Immature natural killer cell (primary cell): ENCODE data around the gene GCDH. TPM values are rescaled to one million over a fixed set of nuclear protein-coding genes. Genes with fewer than 3 reads are reported as not detected.

Experiments used
- DNase-seq, 3 donors: peaks; one replicate each; pipeline ENCODE4 v3.0.0; 2022; ENCODE audit warnings: mixed read lengths in 1 of 3
- H3K27ac Mint-ChIP-seq, 6 donors: one replicate each; pipeline ENCODE4 v1.8.0; 2020; ENCODE audit warnings: mixed read lengths in 6 of 6, mild to moderate bottlenecking in 5 of 6, inconsistent platforms in 4 of 6, moderate library complexity in 3 of 6
- H3K27me3 Mint-ChIP-seq, 3 donors: one replicate each; pipeline ENCODE4 v1.8.0; 2020 to 2021; ENCODE audit warnings: low read depth in 3 of 3, mild to moderate bottlenecking in 3 of 3, mixed read lengths in 3 of 3, moderate library complexity in 3 of 3, inconsistent platforms in 1 of 3
- H3K36me3 Mint-ChIP-seq, 3 donors: one replicate each; pipeline ENCODE4 v1.8.0; 2020; ENCODE audit warnings: mixed read lengths in 3 of 3, inconsistent platforms in 2 of 3, mild to moderate bottlenecking in 2 of 3
- H3K4me1 Mint-ChIP-seq, 2 donors: one replicate each; pipeline ENCODE4 v1.8.0; 2020; ENCODE audit warnings: inconsistent platforms in 2 of 2, mild to moderate bottlenecking in 2 of 2, mixed read lengths in 2 of 2, moderate library complexity in 1 of 2
- H3K4me3 Mint-ChIP-seq, 5 donors: one replicate each; pipeline ENCODE4 v1.8.0; 2020; ENCODE audit warnings: mild to moderate bottlenecking in 5 of 5, mixed read lengths in 5 of 5, inconsistent platforms in 3 of 5, moderate library complexity in 3 of 5
- H3K9me3 Mint-ChIP-seq, 6 donors: one replicate each; pipeline ENCODE4 v1.8.0; 2020; ENCODE audit warnings: mild to moderate bottlenecking in 6 of 6, mixed read lengths in 6 of 6, inconsistent platforms in 4 of 6, moderate library complexity in 3 of 6
- polyA plus RNA-seq, 3 donors: library from polyadenylated mRNA; unstranded; fragments of 300-500 nt; fragmentation: Illumina TruSeq; gene quantifications; one replicate each; pipeline ENCODE4 v1.2.3, GENCODE V29; 2021

The GCDH gene
- polyA plus RNA-seq, 3 donors from 2014 or later = 17.0 to 21.6 (median 18.4) TPM

- peaks cover 24 to 31% of the 10 kb centered on the region in 2 donors for H3K4me1 Mint-ChIP-seq
- peak in 2 of 3 donors; percentile 44 to 46 for DNase-seq
- H3K27ac Mint-ChIP-seq = peak overlapping the region; percentile 79 to 94 (median 90)
- no peaks in the 10 kb centered on the region for H3K9me3 Mint-ChIP-seq
- H3K36me3 Mint-ChIP-seq = peaks cover 4 to 12% (median 4%) of the 10 kb centered on the region in 3 donors
- H3K27me3 Mint-ChIP-seq = peaks cover 0 to 3% (median 2%) of the 10 kb centered on the region in 3 donors
- peak overlapping the region; percentile 95 to 98 (median 96) for H3K4me3 Mint-ChIP-seq
Measured at GRCh38 chr19:12932392-12933286, 41.7 kb downstream of the GCDH start.

GRCh38 chr19:12933287-12934072 lies 42.5 kb downstream of the GCDH start, which contains the start of gene FARSA:
TSS of gene FARSA (minus strand) at chr19:12933711. CDS start at chr19:12933696, 15 bp downstream.
- Mint-ChIP-seq H3K27me3 (peaks cover 4 to 12% (median 9%) of the 10 kb centered on the region in 3 donors), H3K36me3 (peaks cover 4 to 8% (median 4%) of the 10 kb centered on the region in 3 donors), H3K4me3 (peak within 1 kb of the TSS; percentile 95 to 98 (median 96)), H3K4me1 (peaks cover 31 to 38% of the 10 kb centered on the region in 2 donors), H3K27ac (peak within 1 kb of the TSS; percentile 79 to 94 (median 90)), H3K9me3 (no peaks in the 10 kb centered on the region)
- DNase-seq = peak; percentile 81 to 85 (median 85)

DNA sequence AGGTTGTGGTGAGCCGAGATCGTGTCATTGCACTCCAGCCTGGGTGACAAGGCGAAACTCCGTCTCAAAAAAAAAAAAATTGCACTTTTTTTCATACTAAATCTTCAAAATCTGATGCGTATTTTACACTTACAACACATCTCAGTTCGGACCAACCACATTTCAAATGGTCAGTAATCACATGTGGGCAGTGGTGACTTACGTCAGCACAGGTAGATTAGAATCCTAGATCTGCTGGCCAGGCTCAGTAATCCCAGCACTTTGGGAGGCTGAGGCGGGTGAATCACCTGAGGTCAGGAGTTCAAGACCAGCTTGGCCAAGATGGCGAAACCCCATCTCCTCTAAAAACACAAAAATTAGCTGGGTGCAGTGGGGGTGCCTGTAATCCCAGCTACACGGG lies 44.1 kb downstream of the GCDH start:
- Mint-ChIP-seq H3K4me1 (peaks cover 45 to 53% of the 10 kb centered on the region in 2 donors), H3K4me3 (peak overlapping the region in 3 of 5 donors; percentile 18 to 49 (median 29)), H3K27ac (no peak overlapping the region), H3K27me3 (peaks cover 11 to 21% (median 20%) of the 10 kb centered on the region in 3 donors), H3K9me3 (no peaks in the 10 kb centered on the region), H3K36me3 (peaks cover 7 to 13% (median 9%) of the 10 kb centered on the region in 3 donors)
- no peak for DNase-seq

DNA sequence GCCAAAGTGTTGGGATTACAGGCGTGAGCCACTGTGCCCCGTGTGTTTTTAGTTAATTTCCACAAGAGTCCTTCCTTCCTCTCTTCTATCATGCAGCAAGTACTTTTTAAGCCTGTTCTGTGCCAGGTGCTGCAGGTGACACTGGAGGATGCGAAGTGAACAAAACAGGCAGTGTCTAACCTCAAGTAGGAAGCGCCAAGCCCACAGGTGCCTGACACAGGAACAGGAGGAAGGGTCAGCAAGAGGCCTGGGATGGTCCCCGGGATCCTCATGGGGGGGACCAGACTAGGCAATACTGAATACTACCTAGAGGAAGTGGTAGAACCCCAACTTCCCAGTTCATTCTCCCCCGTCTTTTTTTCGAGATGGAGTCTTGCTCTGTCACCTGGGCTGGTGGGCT lies 45.6 kb downstream of the GCDH start:
- Mint-ChIP-seq H3K4me3 (peak overlapping the region in 2 of 5 donors; percentile 1 to 20), H3K4me1 (peaks cover 55 to 63% of the 10 kb centered on the region in 2 donors), H3K27me3 (peaks cover 15 to 23% (median 20%) of the 10 kb centered on the region in 3 donors), H3K27ac (no peak overlapping the region), H3K36me3 (peaks cover 9 to 24% (median 15%) of the 10 kb centered on the region in 3 donors), H3K9me3 (no peaks in the 10 kb centered on the region)
- DNase-seq = no peak

- peaks cover 57 to 60% of the 10 kb centered on the region in 2 donors for H3K4me1 Mint-ChIP-seq
- no peak for DNase-seq
- peak overlapping the region; percentile 93 to 98 (median 98) for H3K27ac Mint-ChIP-seq
- H3K9me3 Mint-ChIP-seq = no peaks in the 10 kb centered on the region
- H3K36me3 Mint-ChIP-seq = peaks cover 9 to 27% (median 15%) of the 10 kb centered on the region in 3 donors
- H3K27me3 Mint-ChIP-seq = peaks cover 15 to 23% (median 20%) of the 10 kb centered on the region in 3 donors
- H3K4me3 Mint-ChIP-seq = peak overlapping the region; percentile 97 to 100 (median 98)
Measured at GRCh38 chr19:12937093-12937926, 46.4 kb downstream of the GCDH start.

DNA sequence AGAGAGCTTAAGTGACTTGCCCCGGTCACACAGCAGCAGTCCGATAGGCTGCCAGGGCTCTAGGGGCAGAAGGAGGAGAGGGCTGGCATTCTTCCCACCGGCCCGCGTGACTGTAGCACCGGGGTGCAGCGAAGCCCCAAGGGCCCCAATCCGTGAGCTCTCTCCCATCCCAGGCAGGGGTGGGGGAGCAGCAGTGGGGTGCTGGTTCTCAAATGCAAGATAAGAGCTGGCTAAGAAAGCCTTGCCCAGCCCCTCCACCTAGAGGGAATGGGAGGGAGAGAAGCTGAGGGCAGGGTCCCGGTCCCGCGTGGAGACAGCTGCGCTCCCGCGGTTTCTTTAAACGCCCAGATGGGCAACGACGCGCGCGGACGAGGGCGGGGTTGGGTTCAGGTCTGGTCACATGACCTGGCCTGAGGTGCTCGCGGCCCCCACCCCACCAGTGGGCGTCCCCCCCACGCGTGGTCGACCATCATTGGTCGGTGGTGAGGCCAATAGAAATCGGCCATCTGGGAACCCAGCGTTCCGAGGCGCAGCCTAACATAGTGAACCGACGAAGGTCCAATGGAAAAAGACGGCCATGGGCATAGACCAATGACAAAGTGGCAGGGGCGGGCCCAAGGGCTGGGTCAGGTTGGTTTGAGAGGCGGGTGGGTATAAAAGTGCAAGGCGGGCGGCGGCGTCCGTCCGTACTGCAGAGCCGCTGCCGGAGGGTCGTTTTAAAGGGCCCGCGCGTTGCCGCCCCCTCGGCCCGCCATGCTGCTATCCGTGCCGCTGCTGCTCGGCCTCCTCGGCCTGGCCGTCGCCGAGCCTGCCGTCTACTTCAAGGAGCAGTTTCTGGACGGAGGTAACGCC lies 47.2 kb downstream of the GCDH start, which contains the start of gene CALR:
Gene CALR, plus strand, starts transcription at position 683 of the 852 bp plus-strand sequence. Its CDS starts 71 bp downstream, at position 754.
- peak; percentile 100 for DNase-seq
- Mint-ChIP-seq H3K27ac (peak within 1 kb of the TSS; percentile 93 to 98 (median 98)), H3K9me3 (no peaks in the 10 kb centered on the region), H3K27me3 (peaks cover 15 to 25% (median 23%) of the 10 kb centered on the region in 3 donors), H3K36me3 (peaks cover 9 to 29% (median 15%) of the 10 kb centered on the region in 3 donors), H3K4me1 (peaks cover 52 to 54% of the 10 kb centered on the region in 2 donors), H3K4me3 (peak within 1 kb of the TSS; percentile 97 to 100 (median 98))

DNA sequence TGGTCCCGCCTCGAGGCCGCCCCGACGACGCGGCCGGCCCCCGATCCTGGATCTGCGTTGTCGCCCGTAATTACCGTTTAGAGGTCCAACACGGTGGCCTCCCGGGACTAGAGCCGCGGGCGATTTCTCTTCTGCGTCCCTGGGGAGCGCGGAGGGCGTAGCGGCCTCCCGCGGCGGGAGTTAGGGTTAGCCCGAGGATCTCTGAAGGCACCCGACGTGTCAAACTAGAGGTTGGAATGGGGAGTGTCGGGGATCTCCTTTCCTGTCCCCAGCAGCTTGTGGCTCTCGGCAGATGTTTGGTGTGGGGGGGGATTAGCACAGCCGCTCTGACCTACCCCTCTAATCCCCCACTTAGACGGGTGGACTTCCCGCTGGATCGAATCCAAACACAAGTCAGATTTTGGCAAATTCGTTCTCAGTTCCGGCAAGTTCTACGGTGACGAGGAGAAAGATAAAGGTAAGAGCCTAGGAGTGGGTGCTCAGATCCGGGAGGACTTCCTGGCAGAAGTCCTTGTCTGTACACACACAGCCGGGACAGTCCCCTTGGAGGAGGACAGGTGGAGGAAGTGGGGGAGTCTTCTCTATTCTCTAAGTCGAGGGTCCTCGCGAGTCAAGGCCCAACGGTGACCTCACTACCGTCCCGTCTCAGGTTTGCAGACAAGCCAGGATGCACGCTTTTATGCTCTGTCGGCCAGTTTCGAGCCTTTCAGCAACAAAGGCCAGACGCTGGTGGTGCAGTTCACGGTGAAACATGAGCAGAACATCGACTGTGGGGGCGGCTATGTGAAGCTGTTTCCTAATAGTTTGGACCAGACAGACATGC lies 48.0 kb downstream of the GCDH start:
- peaks cover 15 to 36% (median 21%) of the 10 kb centered on the region in 3 donors for H3K36me3 Mint-ChIP-seq
- peak overlapping the region; percentile 93 to 98 (median 98) for H3K27ac Mint-ChIP-seq
- DNase-seq = peak in 1 of 3 donors; percentile 47
- no peaks in the 10 kb centered on the region for H3K9me3 Mint-ChIP-seq
- H3K4me1 Mint-ChIP-seq = peaks cover 51 to 52% of the 10 kb centered on the region in 2 donors
- H3K27me3 Mint-ChIP-seq = peaks cover 20 to 29% (median 24%) of the 10 kb centered on the region in 3 donors
- peak overlapping the region; percentile 97 to 100 (median 98) for H3K4me3 Mint-ChIP-seq

DNA sequence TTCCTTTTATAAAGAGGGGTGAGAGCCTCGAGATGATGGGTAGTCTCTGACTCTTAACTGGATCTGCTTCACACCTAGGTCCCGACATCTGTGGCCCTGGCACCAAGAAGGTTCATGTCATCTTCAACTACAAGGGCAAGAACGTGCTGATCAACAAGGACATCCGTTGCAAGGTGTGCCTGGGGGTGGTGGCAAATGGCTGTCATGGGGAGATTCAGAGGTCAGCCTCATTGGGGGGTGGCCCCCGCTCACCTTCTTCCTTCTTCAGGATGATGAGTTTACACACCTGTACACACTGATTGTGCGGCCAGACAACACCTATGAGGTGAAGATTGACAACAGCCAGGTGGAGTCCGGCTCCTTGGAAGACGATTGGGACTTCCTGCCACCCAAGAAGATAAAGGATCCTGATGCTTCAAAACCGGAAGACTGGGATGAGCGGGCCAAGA lies 49.0 kb downstream of the GCDH start:
- Mint-ChIP-seq H3K4me1 (peaks cover 52 to 60% of the 10 kb centered on the region in 2 donors), H3K27ac (peak overlapping the region; percentile 93 to 98 (median 98))

DNA sequence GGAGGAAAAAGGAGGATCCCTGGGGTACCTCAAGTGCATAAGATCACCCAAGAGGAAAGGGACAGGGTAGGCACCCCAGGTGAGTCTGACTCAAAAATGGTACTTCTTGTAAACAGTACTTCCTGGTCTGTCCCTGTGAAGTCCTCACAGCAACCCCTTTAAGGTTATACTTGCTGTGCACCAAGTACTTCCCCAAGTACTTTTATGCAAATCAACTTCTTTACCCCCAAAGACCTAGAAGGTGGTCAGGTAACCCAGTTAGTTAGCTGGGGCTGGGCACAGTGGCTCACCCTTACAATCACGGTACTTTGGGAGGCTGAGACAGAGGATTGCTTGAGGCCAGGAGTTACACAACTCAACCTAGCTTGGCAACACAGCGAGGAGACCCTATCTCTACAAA lies 49.9 kb downstream of the GCDH start:
- Mint-ChIP-seq H3K36me3 (peaks cover 19 to 42% (median 21%) of the 10 kb centered on the region in 3 donors), H3K9me3 (no peaks in the 10 kb centered on the region), H3K27me3 (peaks cover 29 to 40% (median 32%) of the 10 kb centered on the region in 3 donors), H3K4me1 (peaks cover 60 to 67% of the 10 kb centered on the region in 2 donors), H3K27ac (peak overlapping the region in 5 of 6 donors; percentile 49 to 85 (median 77)), H3K4me3 (peak overlapping the region; percentile 53 to 98 (median 97))
- DNase-seq = no peak

More for the DNA sequence above, 49.0 kb downstream of the GCDH start:
- Mint-ChIP-seq H3K36me3 (peaks cover 19 to 42% (median 21%) of the 10 kb centered on the region in 3 donors), H3K27me3 (peaks cover 22 to 32% (median 27%) of the 10 kb centered on the region in 3 donors), H3K4me3 (peak overlapping the region; percentile 97 to 100 (median 98)), H3K9me3 (no peaks in the 10 kb centered on the region)
- no peak for DNase-seq

GRCh38 chr19:12943437-12944044 lies 52.6 kb downstream of the GCDH start:
- H3K27me3 Mint-ChIP-seq = peaks cover 29 to 33% (median 30%) of the 10 kb centered on the region in 3 donors
- H3K27ac Mint-ChIP-seq = peak overlapping the region; percentile 84 to 96 (median 90)
- H3K9me3 Mint-ChIP-seq = no peaks in the 10 kb centered on the region
- H3K4me3 Mint-ChIP-seq = peak overlapping the region in 4 of 5 donors; percentile 25 to 48 (median 32)
- H3K36me3 Mint-ChIP-seq = peaks cover 19 to 42% (median 21%) of the 10 kb centered on the region in 3 donors
- H3K4me1 Mint-ChIP-seq = peaks cover 56 to 74% of the 10 kb centered on the region in 2 donors
- no peak for DNase-seq
